NB4 (cell line): ENCODE data around the gene RGS2.

Experiments
- POLR2A ChIP-seq: IDR thresholded peaks from 2 replicates; pipeline ENCODE4 v1.6.1; 2011; ENCODE audit warnings: mild to moderate bottlenecking; ENCODE audit not compliant: insufficient read length; ENCODE audit errors: extremely low read depth
- TF ChIP-seq, protein P1 (sequence below): IDR thresholded peaks from one replicate; pipeline ENCODE4 v1.5.1; 2012; ENCODE audit warnings: low read depth, low read length

DNA sequence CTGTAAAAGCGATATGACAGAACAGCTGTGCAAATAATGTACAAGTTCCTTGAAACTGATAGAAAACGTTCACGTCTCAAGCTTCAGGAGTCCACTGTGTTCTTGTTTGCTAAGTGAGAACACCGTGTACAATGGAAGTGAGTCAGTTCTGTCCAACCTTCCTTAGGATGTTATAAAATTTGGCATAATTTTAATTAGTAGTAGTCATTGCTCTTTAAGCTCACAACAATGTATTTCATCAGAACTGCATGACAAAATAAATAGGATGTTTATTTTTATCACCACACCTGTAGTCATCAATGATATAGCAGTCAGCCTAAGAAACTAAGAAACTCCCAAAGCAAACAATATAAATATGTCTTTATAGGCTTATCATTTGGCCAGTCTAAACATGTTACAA lies 53.0 kb downstream of the RGS2 start:
- TF ChIP-seq, protein P1, sequence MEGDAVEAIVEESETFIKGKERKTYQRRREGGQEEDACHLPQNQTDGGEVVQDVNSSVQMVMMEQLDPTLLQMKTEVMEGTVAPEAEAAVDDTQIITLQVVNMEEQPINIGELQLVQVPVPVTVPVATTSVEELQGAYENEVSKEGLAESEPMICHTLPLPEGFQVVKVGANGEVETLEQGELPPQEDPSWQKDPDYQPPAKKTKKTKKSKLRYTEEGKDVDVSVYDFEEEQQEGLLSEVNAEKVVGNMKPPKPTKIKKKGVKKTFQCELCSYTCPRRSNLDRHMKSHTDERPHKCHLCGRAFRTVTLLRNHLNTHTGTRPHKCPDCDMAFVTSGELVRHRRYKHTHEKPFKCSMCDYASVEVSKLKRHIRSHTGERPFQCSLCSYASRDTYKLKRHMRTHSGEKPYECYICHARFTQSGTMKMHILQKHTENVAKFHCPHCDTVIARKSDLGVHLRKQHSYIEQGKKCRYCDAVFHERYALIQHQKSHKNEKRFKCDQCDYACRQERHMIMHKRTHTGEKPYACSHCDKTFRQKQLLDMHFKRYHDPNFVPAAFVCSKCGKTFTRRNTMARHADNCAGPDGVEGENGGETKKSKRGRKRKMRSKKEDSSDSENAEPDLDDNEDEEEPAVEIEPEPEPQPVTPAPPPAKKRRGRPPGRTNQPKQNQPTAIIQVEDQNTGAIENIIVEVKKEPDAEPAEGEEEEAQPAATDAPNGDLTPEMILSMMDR: no peak
- no peak for TF ChIP-seq POLR2A
